ENCODE measurements around the gene DNAJC16. TPM values are rescaled to one million over a fixed set of nuclear protein-coding genes. Genes with fewer than 3 reads are reported as not detected.

Gene DNAJC16
- total and polyA plus RNA-seq, 9 of the 15 experiments (the other 6 are each of a cell fraction or from before 2014, with no cell fraction given): 6.9 to 16.8 (median 12.8) TPM

DNA sequence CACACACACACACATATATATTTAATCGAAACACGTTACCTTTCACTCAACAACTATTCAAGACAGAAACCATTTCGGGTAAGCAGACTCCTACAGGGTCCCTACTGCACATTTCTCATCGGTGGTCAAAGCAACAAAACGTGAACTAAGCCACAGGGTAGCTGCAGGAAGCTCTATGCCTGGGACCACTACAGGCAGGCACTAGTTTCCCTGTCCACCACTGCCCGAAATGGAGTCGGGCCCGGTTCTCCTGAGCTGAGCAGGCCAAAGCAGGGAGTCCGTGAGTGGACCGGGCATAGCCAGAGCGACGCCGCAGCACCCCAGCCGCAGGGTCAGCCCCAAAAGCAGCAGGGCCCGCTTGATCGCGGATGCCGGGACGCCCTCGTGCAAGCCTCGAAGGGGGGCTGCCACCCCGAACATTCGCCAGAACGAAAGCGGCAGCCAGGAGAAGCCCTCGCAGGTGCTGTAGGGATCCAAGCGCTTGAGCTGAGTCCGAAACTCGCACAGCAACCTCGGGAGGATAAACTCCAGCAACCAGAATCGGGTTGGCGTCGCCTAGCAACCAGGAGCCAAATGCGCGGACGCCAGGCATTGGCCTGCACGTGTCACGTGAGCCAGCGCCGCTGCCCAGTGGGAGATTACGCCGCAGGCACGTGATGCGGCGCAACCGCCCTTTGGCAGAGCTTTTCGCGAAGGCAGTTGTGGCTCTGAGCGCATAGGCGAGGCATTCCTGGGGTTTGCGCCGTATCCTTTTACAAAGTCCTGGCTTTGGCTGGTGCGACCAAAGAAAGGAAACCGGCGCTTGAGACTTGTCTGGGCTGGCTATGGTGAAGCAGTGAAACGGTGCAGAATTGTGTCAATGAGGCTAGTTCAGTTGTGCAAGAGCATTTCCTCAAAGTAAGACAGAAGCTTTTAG lies 76.7 kb downstream of the DNAJC16 start (continued):
- TF ChIP-seq, protein P1, sequence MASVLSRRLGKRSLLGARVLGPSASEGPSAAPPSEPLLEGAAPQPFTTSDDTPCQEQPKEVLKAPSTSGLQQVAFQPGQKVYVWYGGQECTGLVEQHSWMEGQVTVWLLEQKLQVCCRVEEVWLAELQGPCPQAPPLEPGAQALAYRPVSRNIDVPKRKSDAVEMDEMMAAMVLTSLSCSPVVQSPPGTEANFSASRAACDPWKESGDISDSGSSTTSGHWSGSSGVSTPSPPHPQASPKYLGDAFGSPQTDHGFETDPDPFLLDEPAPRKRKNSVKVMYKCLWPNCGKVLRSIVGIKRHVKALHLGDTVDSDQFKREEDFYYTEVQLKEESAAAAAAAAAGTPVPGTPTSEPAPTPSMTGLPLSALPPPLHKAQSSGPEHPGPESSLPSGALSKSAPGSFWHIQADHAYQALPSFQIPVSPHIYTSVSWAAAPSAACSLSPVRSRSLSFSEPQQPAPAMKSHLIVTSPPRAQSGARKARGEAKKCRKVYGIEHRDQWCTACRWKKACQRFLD (CRISPR knock-in tag; IDR thresholded peaks at IDR 0.05): peak; percentile 54; the same call in 1 of the 2 replicates
- TF ChIP-seq ARNT (IDR thresholded peaks at IDR 0.05): no peak
- TF ChIP-seq ZNF217 (CRISPR knock-in tag; IDR thresholded peaks at IDR 0.05): no peak
- TF ChIP-seq LCOR (CRISPR knock-in tag; IDR thresholded peaks at IDR 0.05): 0 out of 2 replicates have a peak, but pooled peaks have one; percentile 18
- TF ChIP-seq, protein P2, sequence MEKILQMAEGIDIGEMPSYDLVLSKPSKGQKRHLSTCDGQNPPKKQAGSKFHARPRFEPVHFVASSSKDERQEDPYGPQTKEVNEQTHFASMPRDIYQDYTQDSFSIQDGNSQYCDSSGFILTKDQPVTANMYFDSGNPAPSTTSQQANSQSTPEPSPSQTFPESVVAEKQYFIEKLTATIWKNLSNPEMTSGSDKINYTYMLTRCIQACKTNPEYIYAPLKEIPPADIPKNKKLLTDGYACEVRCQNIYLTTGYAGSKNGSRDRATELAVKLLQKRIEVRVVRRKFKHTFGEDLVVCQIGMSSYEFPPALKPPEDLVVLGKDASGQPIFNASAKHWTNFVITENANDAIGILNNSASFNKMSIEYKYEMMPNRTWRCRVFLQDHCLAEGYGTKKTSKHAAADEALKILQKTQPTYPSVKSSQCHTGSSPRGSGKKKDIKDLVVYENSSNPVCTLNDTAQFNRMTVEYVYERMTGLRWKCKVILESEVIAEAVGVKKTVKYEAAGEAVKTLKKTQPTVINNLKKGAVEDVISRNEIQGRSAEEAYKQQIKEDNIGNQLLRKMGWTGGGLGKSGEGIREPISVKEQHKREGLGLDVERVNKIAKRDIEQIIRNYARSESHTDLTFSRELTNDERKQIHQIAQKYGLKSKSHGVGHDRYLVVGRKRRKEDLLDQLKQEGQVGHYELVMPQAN (IDR thresholded peaks at IDR 0.05; ENCODE audit: borderline replicate concordance): no peak
- TF ChIP-seq RBBP5 (IDR thresholded peaks at IDR 0.05; ENCODE audit: borderline replicate concordance, insufficient read depth, low read length, poor library complexity, severe bottlenecking): peak; percentile 48
- TF ChIP-seq TEAD4 (IDR thresholded peaks at IDR 0.05; ENCODE audit: low read length): 0 out of 2 replicates have a peak, but pooled peaks have one; percentile 26
- TF ChIP-seq TEAD4 (CRISPR knock-in tag; IDR thresholded peaks at IDR 0.05; ENCODE audit: borderline replicate concordance): no peak
- TF ChIP-seq PRPF4 (IDR thresholded peaks at IDR 0.05; ENCODE audit: insufficient read depth, low read depth, low read length, poor library complexity, severe bottlenecking): no peak
- TF ChIP-seq HDGF (IDR thresholded peaks at IDR 0.05): no peak
- TF ChIP-seq NRF1 (conservative IDR thresholded peaks at IDR 0.05 in 1 of 2, IDR thresholded peaks at IDR 0.05 in 1 of 2): peak; percentile 41 to 60
- TF ChIP-seq, protein P3, sequence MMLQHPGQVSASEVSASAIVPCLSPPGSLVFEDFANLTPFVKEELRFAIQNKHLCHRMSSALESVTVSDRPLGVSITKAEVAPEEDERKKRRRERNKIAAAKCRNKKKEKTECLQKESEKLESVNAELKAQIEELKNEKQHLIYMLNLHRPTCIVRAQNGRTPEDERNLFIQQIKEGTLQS (IDR thresholded peaks at IDR 0.05): 0 out of 2 replicates have a peak, but pooled peaks have one; percentile 20
- TF ChIP-seq, protein P3 (CRISPR knock-in tag; conservative IDR thresholded peaks at IDR 0.05): no peak
- TF ChIP-seq, protein P4, sequence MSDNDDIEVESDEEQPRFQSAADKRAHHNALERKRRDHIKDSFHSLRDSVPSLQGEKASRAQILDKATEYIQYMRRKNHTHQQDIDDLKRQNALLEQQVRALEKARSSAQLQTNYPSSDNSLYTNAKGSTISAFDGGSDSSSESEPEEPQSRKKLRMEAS (CRISPR knock-in tag; IDR thresholded peaks at IDR 0.05): peak; percentile 95
- TF ChIP-seq CREB1 (IDR thresholded peaks at IDR 0.05): no peak
- 0 out of 2 replicates have a peak, but pooled peaks have one; percentile 22 for TF ChIP-seq CREB1 (CRISPR knock-in tag; IDR thresholded peaks at IDR 0.05)
- TF ChIP-seq ZNF444 (CRISPR knock-in tag; IDR thresholded peaks at IDR 0.05): no peak
- TF ChIP-seq XRCC3 (IDR thresholded peaks at IDR 0.05): no peak
- TF ChIP-seq MCM3 (IDR thresholded peaks at IDR 0.05): no peak
- no peak for TF ChIP-seq KDM2B (CRISPR knock-in tag; IDR thresholded peaks at IDR 0.05)
- TF ChIP-seq, protein P5, sequence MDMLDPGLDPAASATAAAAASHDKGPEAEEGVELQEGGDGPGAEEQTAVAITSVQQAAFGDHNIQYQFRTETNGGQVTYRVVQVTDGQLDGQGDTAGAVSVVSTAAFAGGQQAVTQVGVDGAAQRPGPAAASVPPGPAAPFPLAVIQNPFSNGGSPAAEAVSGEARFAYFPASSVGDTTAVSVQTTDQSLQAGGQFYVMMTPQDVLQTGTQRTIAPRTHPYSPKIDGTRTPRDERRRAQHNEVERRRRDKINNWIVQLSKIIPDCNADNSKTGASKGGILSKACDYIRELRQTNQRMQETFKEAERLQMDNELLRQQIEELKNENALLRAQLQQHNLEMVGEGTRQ (CRISPR knock-in tag; IDR thresholded peaks at IDR 0.05): peak; percentile 99
- peak in 1 of 2 experiments; percentile 77; a peak in 2 of 4 replicates for TF ChIP-seq FOXA3 (CRISPR knock-in tag; conservative IDR thresholded peaks at IDR 0.05 in 1 of 2, IDR thresholded peaks at IDR 0.05 in 1 of 2)

Measured in K562 (cell line).